Measurements from ENCODE around the gene CLSTN2.

Gene CLSTN2

DNA sequence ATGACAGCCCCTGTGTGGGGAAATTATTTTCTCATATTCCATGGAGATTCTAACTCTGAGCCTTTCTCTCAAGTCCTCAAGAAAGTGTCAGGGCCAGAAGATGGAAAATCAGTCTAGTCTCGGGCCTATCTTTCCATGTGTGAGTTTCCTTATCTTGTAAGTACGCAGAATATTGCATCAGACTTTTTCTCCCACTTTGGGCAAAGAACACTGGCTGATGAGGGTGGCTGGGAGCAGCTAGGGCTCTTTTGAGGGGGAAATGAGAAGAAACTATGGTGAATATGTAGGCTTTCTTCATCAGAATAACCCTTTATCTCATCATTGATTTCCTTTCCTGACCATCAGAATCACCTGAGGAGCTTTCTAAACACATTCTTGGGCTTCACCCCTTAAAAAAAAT, 264.0 kb downstream of the CLSTN2 start:
- no peak for DNase-seq

DNA sequence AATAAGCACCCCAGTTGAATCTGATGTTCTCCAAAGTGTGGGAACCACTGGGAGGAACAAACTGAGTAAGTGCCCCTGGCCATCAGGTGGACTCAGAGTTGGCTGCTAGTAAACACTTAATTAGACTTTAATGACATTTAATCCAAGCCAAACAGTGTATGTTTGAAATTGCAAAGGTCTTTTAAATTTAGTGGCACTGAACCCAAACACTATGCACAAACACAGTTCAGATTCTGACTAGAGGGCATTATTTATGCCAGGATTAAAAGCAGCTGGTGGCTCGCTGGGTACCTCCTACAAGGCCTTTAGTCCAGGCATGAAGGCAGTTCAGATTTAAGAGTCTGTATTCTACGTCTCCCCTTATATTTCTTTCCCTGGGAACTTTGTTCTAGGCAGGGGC, 264.8 kb downstream of the CLSTN2 start:
- no peak for DNase-seq

DNA sequence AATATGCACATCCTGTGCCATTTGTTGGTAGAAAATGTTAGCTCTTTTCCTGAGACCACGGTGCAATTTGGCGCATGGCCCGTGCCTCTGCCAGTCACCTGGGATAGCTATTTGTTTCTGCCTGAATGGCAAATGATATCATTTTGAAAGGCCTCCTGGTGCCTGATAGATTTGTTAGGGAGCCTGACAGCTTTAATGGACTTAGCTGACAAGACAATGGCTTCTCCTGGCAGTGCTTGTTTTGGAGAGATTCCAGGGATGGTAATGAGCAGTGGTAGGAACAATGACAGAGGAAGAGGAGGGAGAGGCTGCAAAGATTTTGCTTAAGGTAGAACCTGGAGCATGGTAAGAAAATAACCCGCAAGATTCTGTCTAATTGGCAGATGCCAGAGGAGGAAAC, 268.5 kb downstream of the CLSTN2 start:
- DNase-seq: no peak

DNA sequence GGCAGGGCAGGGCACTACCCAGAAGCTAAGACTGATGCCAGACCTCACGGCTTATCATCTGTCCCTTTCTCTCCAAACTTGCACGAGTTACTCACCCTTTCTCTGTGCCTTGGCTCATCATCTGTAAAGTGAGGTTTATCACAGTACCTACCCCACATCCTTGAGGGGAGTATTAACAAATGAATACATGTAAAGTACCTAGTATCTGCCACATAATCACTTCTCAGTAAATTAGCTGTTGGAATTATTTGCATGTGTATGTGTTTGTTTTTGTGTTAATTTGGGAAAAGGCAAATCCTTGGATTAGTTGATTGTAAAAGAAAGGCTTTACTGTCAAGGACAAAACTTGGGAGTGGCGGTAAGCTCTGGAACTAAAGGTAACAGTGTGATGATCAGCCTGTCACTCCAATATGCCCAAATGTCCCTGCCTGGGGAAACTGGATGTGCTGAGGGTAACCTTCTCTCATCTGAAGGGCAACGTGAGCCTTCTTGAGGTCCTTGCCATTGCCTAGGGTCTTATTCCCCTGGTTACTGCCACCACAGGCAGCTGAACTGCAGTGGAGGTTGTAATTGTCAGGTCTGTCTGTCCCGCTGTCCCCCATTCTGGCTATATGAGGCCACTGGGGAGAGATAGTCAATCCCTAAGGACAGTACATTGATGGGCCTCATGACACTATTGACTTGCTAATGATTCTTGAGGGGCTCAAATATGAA, 269.4 kb downstream of the CLSTN2 start:
- no peak for DNase-seq

DNA sequence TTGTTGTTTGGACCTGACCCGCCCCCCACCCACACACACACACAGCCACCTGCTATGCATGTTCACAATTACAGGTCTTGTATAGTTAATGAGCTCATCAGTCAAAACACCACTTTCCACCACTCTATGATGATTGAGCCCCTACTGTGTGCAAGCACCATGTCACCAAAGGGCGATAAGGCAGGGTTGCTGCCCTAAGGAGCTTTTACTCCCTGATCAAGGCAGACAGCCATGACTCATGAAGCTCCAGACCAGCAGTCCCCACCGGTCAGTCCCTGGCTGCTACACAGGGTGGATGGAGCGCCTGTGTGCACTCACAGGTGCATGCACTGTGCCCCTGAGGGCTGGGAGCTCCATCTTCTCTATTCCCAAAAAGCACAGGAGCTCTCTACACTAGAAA, 270.6 kb downstream of the CLSTN2 start:
- DNase-seq: no peak

DNA sequence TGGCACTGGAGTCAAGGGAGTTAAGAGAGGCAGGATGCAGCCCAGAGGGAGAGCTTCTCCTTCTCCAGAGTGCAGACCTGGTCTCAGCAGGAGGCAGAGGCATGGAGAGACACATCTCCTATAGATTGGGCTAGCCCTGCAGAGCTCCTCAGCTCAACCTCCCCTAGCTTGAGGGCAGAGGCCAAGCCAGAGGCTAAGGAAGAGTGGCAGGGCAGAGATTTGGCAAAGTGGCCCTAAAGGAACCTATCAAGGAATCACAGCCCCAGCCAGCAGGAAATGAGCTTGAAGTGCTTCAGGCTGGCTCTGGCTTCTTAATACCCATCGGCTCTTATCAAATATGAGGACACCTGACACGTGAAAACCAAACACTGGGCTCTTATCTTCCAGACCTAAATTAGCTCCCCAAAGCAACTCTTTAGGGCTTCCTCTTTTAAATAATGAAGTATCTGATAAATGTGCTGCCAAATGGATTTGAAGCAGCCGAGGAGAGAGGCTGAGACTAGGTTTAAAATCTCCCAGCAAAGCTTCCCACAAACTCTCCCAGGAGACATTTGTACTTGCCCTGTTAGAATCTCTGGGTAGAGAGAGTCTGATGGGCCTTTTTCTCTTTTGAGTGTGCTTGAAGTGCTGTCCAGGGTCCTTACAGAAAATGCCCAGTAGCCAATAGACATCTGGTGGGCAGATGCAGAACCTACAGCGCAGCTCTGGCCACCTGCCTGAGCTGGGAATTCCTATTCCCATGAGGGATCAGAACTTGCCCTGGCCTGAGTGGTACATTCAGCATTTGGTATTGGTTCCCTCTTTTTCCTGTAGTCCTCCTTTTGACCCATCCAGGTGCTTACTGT, 271.4 kb downstream of the CLSTN2 start:
- no peak for DNase-seq

DNA sequence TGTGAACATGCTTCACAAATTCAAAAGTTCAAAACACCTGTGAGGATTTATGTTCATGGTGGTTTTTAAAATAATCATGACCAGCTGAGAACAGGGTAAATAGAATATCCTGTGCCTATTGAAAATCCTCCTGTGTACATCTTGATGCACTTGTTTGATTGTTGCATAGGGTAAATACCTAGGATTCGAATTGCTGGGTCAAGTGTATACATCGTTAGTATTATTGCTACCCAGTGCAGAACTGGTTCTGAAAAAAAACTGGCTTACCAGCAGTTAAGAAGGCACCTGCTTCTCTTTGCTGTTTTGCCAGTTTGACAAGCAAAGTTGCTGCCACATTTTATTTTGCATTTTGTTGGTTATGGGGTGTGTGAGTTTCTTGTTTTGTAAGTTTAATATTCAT, 272.6 kb downstream of the CLSTN2 start:
- DNase-seq: no peak

DNA sequence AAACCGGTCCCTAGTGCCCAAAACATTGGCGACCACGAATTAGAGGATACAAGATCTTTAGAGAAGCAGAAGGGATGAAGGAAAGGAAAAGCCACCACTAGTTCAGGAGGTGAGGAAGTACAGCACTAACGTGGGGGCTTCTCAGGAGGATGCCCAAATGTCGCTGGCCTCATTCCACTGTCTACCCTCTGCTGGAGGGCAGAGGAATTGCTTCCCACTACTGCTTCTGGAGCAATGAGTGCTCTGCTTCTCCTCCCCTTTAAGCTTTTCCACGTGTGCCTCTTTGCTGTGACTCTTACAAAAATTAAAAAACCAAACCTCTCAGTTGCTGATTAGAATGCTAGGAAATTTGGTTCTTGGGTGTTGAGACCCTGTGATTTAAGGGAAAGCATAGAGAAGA, 281.3 kb downstream of the CLSTN2 start:
- DNase-seq: no peak

DNA sequence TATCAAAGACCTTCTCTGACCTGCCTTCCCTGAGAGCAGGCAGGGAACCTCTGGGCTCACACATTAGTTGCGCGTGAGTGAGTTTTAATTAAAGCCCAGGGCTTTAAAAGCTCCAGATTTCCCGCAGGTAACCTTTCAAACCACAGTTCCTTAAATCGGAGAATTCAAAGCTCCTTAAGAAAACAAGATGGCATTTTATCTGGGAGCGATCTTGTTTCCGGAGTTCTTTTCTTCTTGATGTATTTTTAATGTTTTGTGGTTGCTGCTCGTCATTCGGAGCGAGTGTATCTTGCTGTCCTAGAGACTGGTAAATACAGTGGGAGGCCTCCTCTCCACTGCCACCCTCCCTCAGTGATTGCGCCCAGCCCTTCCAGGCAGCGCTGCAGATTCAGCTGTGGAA, 284.3 kb downstream of the CLSTN2 start:
- DNase-seq: no peak

DNA sequence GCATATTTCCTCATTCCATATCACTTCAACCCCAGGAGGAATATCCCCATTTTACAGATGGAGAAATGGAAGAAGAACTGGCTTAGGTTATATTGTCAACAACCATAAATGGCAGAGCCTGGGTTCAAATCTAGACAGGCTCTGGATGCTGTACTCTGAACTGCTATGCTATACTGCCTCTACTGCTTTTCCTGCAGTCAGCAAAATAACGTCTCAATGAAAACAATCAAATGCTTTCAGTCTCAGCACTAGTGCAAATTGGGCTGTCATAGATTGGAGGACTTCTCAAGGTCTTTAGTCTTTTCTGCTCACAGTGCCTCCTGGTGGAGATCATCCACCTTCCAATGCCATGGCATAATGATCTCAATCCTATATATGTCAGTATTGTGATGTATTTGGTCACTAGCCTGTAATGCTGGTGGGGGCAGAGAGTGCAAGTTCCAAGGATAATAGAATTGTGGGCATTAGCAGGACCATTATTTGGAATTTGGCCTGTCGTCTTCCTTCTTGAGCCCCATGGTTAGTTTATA, 285.0 kb downstream of the CLSTN2 start:
- DNase-seq: no peak

DNA sequence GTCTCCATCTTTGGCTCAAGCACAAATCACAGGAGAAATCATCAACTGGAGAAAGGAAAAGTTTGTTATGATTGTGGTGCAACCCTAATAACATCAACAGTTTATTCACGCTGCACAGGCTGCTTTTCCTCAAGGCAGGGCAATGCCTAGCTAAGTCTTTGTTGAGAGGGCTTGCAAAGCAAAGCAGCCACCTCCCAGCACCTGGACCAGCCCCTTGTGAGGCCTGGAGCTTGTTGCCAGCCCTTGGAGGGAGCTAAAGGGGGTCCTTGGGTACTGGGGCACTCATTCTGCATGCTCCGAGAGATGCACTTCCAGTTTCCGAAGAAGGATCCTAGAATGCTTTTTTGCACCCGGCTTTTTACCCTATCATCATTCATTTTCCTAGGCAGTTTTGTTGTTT, 288.2 kb downstream of the CLSTN2 start:
- no peak for DNase-seq

DNA sequence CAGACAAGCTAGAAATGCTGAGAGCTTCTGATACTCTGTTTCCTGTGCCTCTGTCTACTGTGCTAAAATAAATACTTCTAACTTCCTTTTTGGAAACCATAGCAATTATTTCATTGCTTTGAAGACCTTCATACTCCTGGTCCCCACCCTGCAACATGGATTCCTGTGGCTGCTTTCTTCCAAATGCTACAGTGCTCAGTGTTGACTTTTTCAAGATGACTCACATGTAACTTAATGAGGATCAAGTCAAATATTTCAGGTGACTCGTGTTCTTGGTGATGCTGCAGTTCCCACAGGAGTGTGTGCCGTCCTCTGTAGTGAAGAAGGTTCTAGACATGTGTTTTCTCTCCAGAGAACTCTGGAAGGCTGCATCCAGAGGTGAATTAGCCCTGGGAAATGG, 288.6 kb downstream of the CLSTN2 start:
- DNase-seq: no peak

DNA sequence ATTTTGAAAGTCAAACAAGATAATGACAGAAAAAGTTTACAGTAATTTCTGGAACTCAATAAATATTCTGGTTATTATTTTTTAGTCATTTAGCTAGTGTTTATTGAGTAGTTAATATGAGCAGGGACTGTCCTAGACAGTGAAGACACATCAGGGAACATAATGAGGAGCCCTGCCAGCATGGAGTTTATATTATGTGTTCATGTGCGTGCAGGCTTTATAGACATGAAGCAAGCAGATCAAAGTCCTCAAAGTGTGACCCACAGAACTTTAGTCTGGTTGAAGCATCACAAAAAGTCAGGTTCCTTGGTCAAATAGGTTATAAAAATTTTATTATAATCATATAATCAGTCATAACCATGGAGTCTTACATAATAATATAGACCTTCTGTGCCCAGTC, 289.3 kb downstream of the CLSTN2 start:
- DNase-seq: no peak

DNA sequence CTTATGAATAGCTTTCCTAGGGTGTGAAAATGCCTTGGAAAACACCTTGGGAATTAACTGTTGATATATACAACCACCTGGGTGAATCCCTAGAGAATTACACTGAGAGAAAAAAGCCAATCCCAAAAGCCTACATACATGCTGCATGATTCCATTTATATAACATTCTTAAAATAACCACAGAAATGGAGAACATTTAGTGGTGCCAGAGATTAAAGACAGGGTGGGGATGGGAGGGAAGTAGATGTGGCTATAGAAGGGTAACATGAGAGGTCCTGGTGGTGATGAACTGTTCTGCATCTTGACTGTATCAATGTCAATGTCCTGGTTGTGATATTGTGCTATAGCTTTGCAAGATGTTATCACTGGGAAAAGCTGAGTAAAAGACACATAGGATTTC, 291.0 kb downstream of the CLSTN2 start:
- DNase-seq: no peak

DNA sequence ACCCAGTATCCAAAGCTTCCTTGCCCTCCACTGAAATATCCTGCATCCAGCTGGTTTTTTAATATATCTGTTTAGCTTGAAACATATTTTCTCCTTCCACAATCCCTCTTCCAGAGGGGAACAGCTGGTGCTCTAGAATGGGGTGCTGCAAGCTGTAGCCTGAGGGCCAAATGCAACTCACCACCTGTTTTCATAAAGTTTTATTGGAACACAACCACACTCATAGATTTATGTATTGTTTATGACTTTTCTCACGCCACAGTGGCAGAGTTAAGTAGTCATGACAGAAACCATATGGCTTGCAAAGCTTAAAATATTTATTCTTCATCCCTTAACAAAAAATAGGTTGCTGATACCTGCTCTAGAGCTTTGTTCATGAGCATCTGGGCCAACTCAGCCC, 298.7 kb downstream of the CLSTN2 start:
- no peak for DNase-seq

DNA sequence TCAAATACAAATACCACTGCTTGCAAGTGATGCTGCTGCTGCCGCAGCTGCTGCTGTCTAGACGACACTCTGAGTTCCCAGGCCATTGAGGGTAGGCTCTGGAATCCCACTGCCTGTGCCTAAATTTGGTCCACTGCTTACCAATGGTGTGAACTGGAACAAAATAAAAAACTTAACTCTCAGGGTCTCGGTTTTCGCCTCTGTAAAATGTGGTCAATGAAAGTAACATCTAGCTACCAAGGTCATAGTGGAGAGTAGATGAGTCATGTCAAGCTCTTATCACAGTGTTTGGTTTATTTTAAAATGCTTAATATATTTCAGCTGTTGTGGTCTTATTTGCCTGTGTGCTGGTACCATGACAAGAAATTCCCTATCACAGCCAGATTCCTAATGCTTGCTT, 299.3 kb downstream of the CLSTN2 start:
- DNase-seq: no peak

DNA sequence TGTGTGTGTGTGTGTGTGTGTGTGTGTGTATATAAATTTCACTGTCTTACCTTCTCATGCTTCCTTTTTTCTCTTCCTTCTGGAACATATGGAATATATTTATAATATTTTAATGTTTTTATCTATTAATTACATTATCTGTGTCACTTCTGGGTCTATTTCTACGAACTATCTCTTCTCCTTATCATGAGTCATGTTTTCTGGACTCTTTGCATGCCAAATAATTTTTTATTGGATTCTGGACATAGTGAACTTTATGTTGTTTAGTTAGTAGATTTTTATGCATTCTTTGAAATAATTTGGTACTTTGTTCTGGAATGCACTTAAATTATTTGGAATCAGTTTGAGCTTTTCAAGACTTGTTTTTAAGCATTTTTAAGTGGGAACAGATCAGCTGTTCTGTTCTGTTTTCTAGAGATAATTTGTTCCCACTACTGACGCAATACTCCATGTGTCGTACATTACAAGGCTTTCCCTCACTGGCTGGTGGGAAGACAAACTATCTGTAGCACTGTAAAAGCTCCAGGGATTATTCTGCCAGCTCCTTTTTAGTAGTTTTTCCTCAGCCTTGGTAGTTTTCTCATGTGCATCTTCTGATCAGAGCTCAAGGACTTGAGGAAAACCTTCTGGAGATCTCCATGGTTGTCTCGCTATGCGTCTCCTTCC, 302.0 kb downstream of the CLSTN2 start:
- no peak for DNase-seq

DNA sequence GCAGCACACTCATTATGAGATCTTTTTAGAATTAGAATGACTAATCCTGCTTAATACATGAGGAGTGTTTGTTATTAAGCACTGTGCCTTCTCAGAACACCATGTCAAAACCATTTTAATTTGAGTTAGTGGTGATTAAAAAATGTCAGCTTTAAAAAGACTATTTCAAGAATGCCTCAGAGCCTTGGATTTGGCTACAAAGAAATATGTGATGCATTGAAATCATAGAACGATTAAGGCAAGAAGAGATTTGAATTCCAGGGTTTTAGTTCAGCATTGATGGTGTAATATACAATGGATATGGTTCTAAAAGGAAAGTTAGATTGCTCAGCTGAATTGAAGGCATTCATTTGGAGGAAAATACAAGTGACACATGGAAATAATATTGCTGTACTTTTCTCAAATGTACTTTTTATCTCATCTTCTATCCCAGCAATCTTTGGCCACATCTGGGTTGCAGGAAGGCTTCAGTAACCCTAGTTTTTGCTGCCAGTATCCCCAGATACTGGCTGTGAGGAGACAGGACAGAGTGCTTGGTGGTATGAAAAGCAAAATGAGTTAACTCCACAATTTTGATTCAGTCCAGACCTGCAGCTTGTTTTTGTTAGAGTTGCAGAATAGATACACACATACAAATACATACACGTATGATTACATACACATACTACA, 303.8 kb downstream of the CLSTN2 start:
- DNase-seq: no peak

DNA sequence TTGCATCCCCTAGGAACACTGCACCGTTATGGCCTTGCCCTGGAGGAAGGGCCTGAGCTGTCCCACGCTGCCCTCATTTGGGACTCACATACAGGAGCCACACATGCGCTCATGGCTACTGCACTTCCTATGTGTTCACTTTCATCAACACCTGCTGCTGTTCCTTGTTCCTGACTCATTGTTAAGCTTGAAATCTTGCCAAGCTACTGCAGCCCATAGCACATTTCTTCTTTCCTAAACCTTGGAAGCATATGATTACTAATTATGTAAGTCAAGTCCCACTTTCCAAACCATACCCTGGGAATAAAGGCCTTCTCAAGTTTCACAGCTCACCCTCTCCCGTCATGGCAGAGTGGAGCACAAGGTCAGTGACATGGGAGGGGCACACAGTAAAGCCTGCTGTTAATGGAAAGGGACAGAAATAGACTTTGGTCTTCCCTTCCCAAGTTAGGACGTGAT, 307.9 kb downstream of the CLSTN2 start:
- no peak for DNase-seq

DNA sequence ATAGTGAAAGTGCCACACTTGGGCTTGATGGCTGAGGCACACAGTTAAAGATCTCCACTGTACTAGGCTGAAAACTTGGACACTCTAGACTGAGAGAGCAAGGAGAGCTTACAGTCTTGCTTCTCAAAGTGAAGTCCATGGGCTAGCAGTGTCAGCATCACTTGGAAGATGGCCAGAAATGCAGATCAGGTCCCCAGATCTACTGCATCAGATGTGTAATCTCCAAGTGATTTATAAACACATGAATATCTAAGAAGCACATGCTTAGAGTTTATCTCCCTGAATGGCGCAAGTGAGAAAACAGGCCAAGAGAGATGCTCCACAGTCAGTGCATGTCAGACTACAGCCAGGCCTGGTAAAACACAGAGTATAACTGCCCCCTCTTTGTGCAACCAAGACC, 308.6 kb downstream of the CLSTN2 start:
- DNase-seq: no peak

DNA sequence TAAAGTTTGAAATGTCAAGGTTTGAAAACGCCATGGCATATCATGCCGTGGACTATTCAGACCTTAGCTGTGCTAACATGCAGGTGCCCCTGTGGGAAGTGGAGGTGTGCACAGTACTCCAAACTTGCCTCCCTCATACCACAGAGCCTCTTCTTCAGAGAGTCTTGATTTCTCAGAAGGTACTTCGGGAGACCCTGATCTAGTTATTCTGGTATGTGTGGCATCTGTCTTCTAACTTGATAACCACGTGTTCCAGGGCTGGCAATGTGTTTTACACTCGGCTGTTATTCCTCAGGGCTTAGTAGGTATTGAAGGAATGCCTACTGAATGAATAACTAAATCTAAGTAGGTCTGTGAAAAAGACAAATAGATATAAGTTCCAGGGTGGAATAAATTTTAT, 309.9 kb downstream of the CLSTN2 start:
- DNase-seq: no peak

DNA sequence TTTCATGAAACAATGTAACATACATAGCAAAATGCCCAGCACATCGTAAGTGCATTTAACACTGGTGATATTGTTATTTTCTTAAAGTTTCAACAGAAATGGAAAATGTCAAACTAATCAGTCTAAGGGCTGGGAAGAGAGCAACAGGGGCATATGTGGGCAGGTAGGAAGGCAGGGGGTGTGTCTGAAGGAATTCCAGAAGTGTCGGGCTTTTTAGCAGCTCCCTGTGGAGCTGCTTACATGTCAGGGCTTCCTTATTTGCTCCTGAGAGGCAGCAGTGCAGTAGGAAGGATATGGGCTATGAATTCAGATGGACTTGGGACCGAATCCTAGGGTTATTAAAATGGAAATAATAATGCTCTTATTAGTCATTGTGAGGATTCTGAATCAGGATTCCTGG, 311.6 kb downstream of the CLSTN2 start:
- DNase-seq: no peak

DNA sequence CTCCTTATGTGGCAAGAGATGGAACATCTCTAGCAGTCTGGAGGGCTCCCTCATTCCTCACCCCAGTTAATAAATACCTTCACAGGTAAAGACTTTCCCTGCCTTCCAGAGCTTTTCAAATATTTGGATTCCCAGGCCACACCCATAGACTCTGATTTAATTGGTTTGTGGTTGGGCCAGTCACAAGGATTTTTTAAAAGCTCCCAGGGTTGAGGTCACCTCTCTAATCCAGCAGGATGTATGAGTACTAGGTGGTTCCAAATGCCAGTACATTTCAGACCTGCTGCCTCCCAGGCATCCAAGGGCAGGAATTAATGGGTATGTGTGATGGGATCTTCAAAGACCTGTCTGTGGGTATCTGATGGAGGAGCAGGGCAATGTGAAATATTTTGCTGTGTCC, 312.8 kb downstream of the CLSTN2 start:
- DNase-seq: no peak
